Stimulated activated CD4-positive, alpha-beta T cell treated with anti-CD3 and anti-CD28 coated beads, Interleukin-15, amount 100 ng/mL, for 24 hours (primary cell): Measurements from ENCODE around the gene GNMT.
A peak's percentile ranks its signal among the peaks of the same experiment; 100 is the strongest.
"Not testable (repeated sequence)": the region's sequence is repeated elsewhere in the genome, so short reads cannot be mapped to it uniquely, and the experiment has no call there.

Experiments used
- DNase-seq: peaks from one replicate; pipeline ENCODE4 v3.0.0-alpha.2; 2020

The GNMT gene

DNA sequence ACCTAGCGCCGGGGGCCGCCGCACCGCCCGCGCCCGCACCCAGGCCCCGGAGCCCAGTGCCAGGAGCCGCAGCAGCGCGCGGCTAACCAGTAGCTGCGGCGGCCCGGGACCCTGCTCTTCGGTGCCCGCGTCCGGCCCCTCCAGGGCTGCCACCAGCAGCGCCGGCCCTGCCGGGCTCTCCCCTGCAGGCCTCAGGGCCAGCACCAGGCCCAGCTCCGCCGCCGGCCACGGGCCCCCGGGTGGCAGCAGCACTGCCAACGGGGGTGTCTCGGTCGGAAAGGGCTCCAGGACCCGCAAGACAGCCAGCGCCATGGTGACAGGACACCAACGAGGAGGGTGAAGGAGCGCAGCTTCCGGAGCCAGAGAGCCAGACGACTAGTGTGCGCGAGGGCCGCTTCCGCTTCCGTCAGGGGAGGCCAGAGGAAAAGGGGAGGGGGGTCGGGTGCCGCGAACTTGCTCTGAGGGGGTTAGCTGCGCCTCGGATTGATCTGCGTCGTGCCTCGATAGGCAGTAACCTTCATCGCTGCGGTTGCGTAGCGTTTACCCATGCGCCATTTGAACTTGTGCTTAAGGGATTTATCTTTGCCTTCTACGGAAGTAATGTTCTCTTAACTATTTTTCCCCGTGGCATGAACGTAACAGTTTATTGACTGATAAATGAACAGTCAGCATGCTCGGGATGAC lies 18.4 kb downstream of the GNMT start, which contains the start of gene PEX6:
TSS of gene PEX6 (minus strand) at position 343 of the 684 bp plus-strand sequence. CDS start at position 312, 31 bp downstream.
- DNase-seq: peak; percentile 96

DNA sequence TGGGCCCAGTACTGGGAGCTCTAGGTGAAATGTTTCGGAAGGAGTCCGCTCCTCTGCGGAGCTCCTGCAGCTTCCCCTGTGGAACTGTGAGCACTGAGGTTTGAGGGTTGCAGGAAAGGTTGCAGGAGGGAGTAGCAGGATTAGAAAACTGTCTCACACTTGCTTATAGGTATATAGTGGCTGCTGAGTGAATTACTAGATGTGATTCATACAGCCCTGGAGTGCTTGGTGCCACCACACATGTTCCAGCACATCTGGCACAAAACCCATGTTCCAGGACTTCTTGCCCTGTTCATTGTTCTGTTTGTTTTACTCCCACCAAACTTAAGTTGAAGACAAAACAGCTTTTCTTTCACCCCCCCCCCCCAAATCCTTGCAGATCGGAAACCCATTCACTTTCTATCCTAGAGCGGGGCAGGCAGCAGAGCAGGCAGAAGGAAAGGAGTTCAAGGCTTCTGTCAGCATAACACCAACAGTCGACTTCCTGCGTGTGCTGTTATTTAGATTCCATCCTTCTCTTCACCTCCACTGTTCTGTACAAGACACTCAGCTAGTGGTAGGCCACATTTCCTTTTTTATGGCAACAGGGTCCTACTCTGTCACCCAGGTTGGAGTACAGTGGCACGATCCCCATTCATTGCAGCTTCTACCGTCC lies 19.1 kb downstream of the GNMT start:
- no peak for DNase-seq

- no peak for DNase-seq
These were observed 21.3 kb downstream of the GNMT start for GRCh38 chr6:42981836-42982235.

DNA sequence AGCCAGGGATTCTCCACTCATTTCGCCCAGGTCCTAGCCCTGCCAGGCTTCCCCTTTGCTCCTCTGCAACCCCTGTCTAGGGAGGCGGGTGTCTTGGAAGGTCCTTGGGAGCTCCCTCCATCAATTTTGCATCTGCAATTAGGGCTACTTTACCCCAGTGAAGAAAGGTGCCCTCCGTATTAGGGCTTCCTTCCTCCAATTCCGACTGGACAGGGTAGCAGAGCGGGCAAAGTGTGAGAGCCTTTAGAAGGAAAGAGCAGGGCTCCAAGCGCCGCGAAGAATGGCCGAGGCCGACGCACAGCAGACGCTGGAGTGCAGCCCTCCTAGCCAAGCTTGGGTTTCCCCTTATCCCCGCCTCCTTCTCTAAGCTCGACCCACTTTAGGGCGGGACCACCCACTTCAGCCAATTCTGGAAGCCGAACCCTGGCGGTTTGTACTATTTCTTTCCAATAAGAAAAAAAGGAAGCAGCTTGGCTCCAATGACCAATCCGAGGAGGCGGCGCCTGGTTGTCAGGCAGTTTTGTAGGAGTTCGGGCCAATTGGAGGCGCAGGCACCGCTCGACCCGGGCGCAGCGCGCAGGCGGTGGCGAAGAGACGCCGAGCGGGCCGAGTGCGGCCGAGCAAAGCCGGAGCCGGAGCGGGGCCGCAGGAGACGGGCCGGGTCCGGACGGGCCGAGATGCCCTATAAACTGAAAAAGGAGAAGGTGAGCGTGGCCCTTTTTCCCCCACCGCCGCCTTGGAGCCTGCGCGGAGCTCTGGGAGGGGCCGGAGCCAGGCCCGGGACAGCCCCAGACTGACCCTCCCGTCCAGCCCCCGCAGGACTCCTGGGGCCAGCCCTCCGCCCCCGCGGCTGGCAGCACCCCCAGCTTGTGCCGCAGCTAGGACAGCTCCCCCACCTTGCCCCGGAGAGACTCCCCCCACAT lies 23.7 kb downstream of the GNMT start, which contains the start of gene PPP2R5D:
TSS of gene PPP2R5D (plus strand) at position 570 of the 923 bp plus-strand sequence. CDS start at position 678, 108 bp downstream.
- DNase-seq: peak; percentile 98

DNA sequence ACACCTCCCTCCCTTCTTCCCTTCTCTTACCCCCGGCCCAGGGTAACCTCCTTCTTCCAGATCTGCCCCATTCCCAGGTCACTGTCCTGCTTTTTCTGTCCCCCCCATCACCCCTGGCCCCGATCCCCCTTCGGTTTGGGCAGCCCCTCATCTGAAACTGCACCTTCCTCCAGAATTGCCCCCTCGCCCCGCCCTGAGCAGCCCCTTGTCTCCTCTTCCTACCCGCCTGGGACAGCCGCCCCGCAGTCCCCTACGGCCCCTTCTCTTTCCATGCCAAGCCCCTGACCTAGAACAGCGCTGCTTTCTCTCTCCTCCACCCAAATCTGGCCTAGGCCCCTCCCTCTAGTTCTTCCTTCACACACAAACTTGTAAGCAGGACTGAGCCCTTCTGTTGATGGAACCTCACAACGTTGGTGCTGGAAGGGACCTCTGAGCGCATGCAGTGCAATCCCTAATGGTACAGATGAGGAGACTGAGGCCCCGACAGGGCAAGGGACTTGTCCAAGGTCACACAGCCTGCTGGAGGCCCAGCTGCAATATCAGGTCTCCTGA lies 24.4 kb downstream of the GNMT start:
- peak; percentile 22 for DNase-seq

GRCh38 chr6:42987533-42988451 lies 27.2 kb downstream of the GNMT start:
- no peak for DNase-seq

GRCh38 chr6:42988486-42989020 lies 28.0 kb downstream of the GNMT start:
- no peak for DNase-seq

DNA sequence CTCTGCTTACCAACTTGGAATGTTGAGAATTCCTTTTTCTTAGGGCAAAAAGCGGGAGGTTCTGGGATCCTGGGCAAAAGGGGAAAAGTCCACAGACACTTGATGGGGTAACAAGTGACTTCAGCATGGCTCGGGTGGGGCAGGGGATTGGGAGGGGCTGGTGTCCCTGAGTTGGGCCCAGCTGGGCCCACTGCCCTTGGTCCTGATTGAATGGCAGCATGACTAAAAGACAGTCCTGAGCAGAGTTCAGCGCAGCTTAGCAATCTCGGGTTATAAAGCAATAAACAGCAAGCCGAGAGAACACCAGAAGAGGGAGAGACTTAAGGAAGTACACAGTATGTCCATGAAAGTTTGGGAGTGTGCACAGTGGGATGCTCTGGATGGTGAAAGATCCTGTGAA lies 29.4 kb downstream of the GNMT start:
- DNase-seq: no peak

GRCh38 chr6:42993445-42993844 lies 32.9 kb downstream of the GNMT start:
- no peak for DNase-seq

- no peak for DNase-seq
These were observed 36.0 kb downstream of the GNMT start for GRCh38 chr6:42996513-42996912.

DNA sequence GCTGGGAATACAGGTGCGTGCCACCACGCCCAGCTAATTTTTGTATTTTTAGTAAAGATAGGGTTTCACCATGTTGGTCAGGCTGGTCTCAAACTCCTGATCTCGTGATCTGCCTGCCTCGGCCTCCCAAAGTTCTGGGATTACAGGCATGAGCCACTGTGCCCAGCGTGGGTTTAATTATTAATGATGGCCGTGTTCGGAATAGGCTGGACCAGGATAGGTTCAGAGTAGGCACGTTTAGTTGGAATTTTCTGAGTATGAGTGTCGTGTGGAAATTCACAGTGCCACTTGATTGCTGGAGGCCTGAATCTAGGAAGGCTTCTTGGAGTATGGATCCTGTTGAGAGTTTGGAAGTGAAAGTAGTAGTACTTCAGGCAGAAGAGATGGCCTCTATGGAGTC lies 37.7 kb downstream of the GNMT start:
- DNase-seq: not testable (repeated sequence)

DNA sequence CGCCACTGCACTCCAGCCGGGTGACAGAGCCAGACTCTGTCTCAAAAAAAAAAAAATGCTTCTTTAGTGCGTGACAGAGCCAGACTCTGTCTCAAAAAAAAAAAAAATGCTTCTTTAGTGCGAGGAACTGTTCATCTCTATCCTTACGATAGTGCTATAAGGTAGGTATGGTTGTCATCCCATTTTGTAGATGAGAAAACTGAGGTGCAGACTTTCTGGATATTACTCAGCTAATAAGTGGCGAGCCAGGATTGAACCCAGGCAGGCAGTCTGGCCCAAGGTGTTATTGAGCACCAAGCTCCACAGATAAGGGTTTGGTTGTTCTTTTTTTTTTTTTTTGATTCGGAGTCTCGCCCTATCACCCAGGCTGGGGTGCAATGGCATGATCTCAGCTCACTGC lies 41.3 kb downstream of the GNMT start:
- DNase-seq: no peak

DNA sequence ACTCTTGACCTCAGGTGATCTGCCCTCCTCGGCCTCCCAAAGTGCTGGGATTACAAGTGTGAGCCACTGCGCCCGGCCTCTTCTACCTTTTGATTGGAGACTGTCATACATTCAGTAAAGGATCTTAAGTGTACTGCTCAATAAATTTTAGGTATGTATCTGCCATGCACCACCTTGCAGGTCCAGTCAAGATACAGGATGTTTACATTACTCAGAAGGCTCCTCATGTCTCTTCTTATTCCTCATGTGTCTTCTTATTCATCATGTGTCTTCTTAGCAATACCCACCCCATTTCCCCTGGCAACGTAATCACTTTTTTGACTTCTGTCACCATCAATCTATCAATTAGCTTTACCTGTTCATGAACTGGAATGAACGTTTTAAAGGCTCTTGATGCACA lies 45.3 kb downstream of the GNMT start:
- DNase-seq: no peak

DNA sequence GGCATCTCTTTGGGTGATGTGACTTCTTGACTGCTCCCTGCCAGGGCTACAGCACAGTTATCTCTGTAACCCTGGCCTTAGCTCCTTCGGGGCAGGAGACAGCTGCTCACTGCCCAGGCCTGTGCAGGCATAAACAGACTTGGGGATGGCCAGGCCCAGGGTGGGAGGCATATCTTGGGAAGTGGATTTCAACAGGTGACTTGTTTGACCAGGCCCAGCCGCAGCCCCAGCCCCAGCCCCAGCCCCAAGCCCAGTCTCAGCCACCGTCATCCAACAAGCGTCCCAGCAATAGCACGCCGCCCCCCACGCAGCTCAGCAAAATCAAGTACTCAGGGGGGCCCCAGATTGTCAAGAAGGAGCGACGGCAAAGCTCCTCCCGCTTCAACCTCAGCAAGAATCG lies 45.7 kb downstream of the GNMT start:
- DNase-seq: no peak

- DNase-seq: no peak
These were observed 46.6 kb downstream of the GNMT start for GRCh38 chr6:43007126-43007525.

DNA sequence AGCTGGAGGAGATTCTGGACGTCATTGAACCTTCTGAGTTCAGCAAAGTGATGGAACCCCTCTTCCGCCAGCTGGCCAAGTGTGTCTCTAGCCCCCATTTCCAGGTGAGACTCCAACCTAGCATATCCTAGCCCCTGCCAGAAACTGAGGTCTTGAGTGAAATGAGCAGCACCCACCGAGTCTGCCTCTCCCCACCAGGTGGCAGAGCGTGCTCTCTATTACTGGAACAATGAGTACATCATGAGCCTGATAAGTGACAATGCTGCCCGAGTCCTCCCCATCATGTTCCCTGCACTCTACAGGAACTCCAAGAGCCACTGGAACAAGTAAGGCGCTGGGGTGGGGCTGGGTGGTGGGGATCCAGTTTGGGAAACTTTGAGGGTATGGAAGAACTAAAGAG lies 48.6 kb downstream of the GNMT start:
- DNase-seq: peak; percentile 42

- DNase-seq: no peak
These were observed 50.7 kb downstream of the GNMT start for GRCh38 chr6:43011207-43011606.

- DNase-seq: no peak
These were observed 51.8 kb downstream of the GNMT start for GRCh38 chr6:43012364-43012763.

DNA sequence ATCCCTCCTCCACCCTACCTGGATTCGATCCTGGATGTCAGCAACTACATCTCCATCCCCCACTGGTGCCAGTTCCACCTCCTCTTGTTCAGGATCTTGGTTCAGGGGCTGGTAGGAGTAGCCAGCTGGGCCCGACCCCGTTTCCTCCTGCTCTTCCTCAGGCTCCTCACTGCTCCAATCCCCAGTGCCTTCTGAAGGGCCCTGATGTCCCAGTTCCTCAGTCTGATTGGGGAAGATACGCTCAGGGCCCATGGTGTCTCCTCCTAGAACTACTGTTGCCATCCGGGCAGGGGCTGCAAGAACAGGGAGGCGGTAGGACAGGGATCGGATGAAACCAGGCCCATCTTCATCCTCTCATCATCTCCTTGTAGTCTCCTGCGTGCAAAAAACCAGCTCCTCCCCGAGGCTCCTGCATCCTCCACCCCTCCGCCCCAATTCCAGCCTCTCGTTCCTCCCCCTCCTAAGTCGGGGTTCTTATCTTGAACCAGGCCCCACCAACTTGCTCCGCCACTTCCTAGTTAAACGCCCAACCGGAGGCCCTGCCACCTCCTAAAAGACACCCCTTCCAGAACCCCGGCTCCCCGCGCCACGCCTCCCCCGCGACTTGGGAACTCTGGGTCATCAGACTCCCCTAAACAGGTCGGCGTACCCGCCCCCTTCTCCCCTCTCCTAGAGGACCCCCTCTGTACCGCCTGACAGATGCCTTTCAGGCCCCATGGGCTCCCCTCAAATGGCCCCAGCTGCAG lies 52.7 kb downstream of the GNMT start:
- no peak for DNase-seq
